ENCODE data around the gene HMGCS2.
"Not testable (repeated sequence)": the region's sequence is repeated elsewhere in the genome, so short reads cannot be mapped to it uniquely, and the experiment has no call there.

The HMGCS2 gene

GRCh38 chr1:119787776-119788175 is 19.1 kb upstream of the HMGCS2 start:
- DNase-seq, result no peak

GRCh38 chr1:119786473-119787050 is 17.9 kb upstream of the HMGCS2 start:
- DNase-seq, result not testable (repeated sequence)

- DNase-seq, result not testable (repeated sequence)
These were observed 17.3 kb upstream of the HMGCS2 start for GRCh38 chr1:119786046-119786445.

GRCh38 chr1:119784191-119784781 is 15.6 kb upstream of the HMGCS2 start:
- DNase-seq, result no peak

GRCh38 chr1:119783354-119784185 is 14.9 kb upstream of the HMGCS2 start:
- no peak for DNase-seq

- DNase-seq, result no peak
These were observed 14.1 kb upstream of the HMGCS2 start for GRCh38 chr1:119782631-119783325.

GRCh38 chr1:119781434-119782210 is 12.9 kb upstream of the HMGCS2 start:
- DNase-seq, result no peak

- no peak for DNase-seq
These were observed 11.2 kb upstream of the HMGCS2 start for GRCh38 chr1:119779869-119780356.

- no peak for DNase-seq
These were observed 10.3 kb upstream of the HMGCS2 start for GRCh38 chr1:119778886-119779560.

- DNase-seq, result no peak
These were observed 9.7 kb upstream of the HMGCS2 start for GRCh38 chr1:119778359-119778758.

GRCh38 chr1:119774746-119775490 is 6.2 kb upstream of the HMGCS2 start:
- no peak for DNase-seq

GRCh38 chr1:119773711-119774241 is 5.1 kb upstream of the HMGCS2 start:
- no peak for DNase-seq

- no peak for DNase-seq
These were observed 3.6 kb upstream of the HMGCS2 start for GRCh38 chr1:119772298-119772697.

GRCh38 chr1:119771770-119772169 is 3.1 kb upstream of the HMGCS2 start:
- DNase-seq, result no peak

GRCh38 chr1:119771016-119771415 is 2.3 kb upstream of the HMGCS2 start:
- no peak for DNase-seq

GRCh38 chr1:119767486-119767885 is 1.2 kb downstream of the HMGCS2 start:
- no peak for DNase-seq

- DNase-seq, result no peak
These were observed 2.3 kb downstream of the HMGCS2 start for GRCh38 chr1:119766374-119766794.

GRCh38 chr1:119764220-119764619 is 4.5 kb downstream of the HMGCS2 start:
- DNase-seq, result no peak

GRCh38 chr1:119762953-119763352 is 5.8 kb downstream of the HMGCS2 start:
- no peak for DNase-seq

- no peak for DNase-seq
These were observed 6.3 kb downstream of the HMGCS2 start for GRCh38 chr1:119762409-119762808.

- DNase-seq, result no peak
These were observed 10.1 kb downstream of the HMGCS2 start for GRCh38 chr1:119758584-119758983.

All from GDM1 (cell line).